ENCODE measurements around the gene YTHDC2. TPM values are rescaled to one million over a fixed set of nuclear protein-coding genes. Genes with fewer than 3 reads are reported as not detected.

The YTHDC2 gene
- total RNA-seq, 1 donor from 2014 or later = 28.6 TPM

DNA sequence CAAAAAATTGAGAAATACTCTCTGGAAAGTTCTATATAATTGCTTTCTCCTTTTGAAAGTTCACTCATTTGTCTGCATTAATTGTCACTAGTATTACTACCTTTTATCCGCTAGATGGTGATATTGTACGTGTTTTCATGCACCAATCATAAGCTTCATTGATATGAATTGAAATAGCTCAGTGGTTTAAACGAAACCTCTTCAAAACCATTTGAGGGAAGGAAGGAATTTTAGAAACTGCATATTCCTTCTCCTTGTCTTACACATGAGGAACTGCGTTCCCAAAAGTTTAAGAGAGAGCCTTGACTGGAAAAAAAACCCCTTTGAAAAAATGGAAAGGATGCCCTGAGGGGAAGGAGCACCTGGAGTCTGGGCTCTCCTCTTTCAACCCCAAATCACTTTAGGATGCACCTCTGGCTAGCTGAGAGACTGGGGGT lies 98.6 kb downstream of the YTHDC2 start:
- no peak for DNase-seq (ENCODE audit: low spot score)
- H3K4me3 Mint-ChIP-seq (ENCODE audit: unreplicated experiment) = no peak overlapping the region
- no peaks in the 10 kb centered on the region for H3K36me3 Mint-ChIP-seq (ENCODE audit: low read depth, unreplicated experiment)
- no peaks in the 10 kb centered on the region for H3K9me3 Mint-ChIP-seq (ENCODE audit: unreplicated experiment)
- peaks cover 5% of the 10 kb centered on the region for H3K27me3 Mint-ChIP-seq (ENCODE audit: unreplicated experiment)
- H3K4me1 Mint-ChIP-seq (ENCODE audit: unreplicated experiment) = no peaks in the 10 kb centered on the region
- TF ChIP-seq, protein P1, sequence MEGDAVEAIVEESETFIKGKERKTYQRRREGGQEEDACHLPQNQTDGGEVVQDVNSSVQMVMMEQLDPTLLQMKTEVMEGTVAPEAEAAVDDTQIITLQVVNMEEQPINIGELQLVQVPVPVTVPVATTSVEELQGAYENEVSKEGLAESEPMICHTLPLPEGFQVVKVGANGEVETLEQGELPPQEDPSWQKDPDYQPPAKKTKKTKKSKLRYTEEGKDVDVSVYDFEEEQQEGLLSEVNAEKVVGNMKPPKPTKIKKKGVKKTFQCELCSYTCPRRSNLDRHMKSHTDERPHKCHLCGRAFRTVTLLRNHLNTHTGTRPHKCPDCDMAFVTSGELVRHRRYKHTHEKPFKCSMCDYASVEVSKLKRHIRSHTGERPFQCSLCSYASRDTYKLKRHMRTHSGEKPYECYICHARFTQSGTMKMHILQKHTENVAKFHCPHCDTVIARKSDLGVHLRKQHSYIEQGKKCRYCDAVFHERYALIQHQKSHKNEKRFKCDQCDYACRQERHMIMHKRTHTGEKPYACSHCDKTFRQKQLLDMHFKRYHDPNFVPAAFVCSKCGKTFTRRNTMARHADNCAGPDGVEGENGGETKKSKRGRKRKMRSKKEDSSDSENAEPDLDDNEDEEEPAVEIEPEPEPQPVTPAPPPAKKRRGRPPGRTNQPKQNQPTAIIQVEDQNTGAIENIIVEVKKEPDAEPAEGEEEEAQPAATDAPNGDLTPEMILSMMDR (IDR thresholded peaks at IDR 0.05; ENCODE audit: unreplicated experiment) = peak; percentile 64
- no peak overlapping the region for H3K27ac Mint-ChIP-seq (ENCODE audit: unreplicated experiment)

DNA sequence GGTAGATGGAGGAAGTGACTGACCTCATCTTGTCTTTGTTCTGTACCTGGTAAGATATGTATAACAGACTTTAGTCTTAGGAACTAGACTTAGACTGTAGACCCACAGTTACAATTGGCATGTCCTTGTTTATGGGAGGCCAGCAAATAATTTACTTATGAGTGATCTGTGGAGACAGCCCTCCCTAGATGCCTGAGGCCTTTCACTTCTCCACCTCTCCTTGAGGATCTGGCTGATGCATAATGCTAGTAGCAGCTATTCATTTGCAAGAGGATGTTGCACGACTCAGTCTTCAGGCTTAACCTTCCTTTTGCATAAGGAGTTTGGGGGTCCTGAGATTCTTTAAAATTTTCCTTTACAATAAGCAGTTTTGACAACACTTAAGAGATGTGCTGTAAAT lies 100.7 kb downstream of the YTHDC2 start:
- Mint-ChIP-seq H3K4me3 (ENCODE audit: unreplicated experiment) (no peak overlapping the region), H3K4me1 (ENCODE audit: unreplicated experiment) (no peaks in the 10 kb centered on the region), H3K27me3 (ENCODE audit: unreplicated experiment) (peaks cover 5% of the 10 kb centered on the region), H3K27ac (ENCODE audit: unreplicated experiment) (no peak overlapping the region), H3K9me3 (ENCODE audit: unreplicated experiment) (no peaks in the 10 kb centered on the region), H3K36me3 (ENCODE audit: low read depth, unreplicated experiment) (no peaks in the 10 kb centered on the region)
- TF ChIP-seq, protein P1 (IDR thresholded peaks at IDR 0.05; ENCODE audit: unreplicated experiment) = no peak
- DNase-seq (ENCODE audit: low spot score) = no peak

DNA sequence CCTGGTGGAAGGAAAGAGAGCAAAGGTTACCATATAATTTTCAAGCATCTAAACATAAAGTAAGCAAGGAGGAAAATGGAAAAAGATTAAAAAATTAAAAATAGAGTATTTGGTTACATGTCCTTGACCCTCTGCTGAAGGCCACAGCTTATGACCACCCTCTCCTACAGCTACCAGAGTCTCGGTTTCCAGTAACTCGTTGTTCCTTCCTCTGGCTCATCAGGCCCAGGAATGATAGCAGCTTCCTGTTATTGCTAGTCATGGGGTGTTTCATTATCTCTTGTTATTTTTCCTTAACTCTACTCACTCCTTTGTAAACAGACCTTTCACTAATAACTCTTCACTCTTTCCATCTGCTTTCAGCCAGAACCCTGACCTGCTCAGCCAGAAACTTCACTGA lies 102.2 kb downstream of the YTHDC2 start:
- Mint-ChIP-seq H3K36me3 (ENCODE audit: low read depth, unreplicated experiment) (no peaks in the 10 kb centered on the region), H3K27me3 (ENCODE audit: unreplicated experiment) (peaks cover 5% of the 10 kb centered on the region), H3K4me1 (ENCODE audit: unreplicated experiment) (no peaks in the 10 kb centered on the region), H3K9me3 (ENCODE audit: unreplicated experiment) (no peaks in the 10 kb centered on the region), H3K4me3 (ENCODE audit: unreplicated experiment) (no peak overlapping the region), H3K27ac (ENCODE audit: unreplicated experiment) (no peak overlapping the region)
- TF ChIP-seq, protein P1 (IDR thresholded peaks at IDR 0.05; ENCODE audit: unreplicated experiment) = no peak
- DNase-seq (ENCODE audit: low spot score) = no peak

DNA sequence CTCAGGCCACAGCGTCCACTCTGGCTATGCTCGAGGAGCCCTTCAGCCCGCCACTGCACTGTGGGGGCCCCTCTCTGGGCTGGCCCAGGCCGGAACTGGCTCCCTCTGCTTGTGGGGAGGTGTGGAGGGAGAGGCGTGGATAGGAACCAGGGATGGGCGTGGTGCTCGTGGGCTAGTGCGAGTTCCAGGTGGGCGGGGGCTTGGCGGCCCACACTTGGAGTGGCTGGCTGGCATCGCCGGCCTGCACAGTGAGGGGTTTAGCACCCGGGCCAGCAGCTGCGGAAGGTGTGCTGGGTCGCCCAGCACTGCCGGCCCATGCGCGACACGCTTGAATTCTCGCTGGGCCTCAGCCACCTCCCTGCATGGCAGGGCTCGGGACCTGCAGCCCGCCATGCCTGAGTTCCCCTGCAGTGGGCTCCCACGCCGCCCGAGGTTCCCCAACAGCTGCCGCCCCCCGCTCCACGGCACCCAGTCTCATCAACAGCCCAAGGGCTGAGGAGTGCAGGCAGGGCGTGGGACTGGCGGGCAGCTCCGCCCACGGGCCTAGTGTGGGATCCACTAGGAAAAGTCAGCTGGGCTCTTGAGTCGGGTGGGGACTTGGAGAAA lies 103.8 kb downstream of the YTHDC2 start:
- TF ChIP-seq, protein P1 (IDR thresholded peaks at IDR 0.05; ENCODE audit: unreplicated experiment) = no peak
- Mint-ChIP-seq H3K4me1 (ENCODE audit: unreplicated experiment) (no peaks in the 10 kb centered on the region), H3K27ac (ENCODE audit: unreplicated experiment) (no peak overlapping the region), H3K9me3 (ENCODE audit: unreplicated experiment) (no peaks in the 10 kb centered on the region), H3K27me3 (ENCODE audit: unreplicated experiment) (peaks cover 5% of the 10 kb centered on the region), H3K4me3 (ENCODE audit: unreplicated experiment) (no peak overlapping the region), H3K36me3 (ENCODE audit: low read depth, unreplicated experiment) (no peaks in the 10 kb centered on the region)
- no peak for DNase-seq (ENCODE audit: low spot score)

DNA sequence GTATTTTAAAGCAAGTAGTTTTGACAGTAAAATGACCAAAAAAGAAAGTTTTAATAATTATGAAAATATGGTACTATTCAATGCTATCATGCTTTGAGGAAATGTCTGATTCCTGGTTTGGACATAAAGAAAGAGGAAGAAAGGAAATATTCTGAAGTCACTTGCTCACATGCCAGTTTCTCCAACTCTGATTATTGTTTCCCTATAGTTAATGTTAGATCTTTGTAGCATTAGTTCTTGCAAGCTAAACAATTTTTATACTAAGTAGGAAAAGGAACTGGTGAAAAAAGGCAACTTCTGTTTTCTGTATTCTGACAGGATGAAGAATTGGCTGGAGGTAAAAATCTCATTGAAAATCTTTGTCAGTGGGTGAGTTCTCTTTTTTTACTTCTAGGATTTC lies 119.5 kb downstream of the YTHDC2 start:
- Mint-ChIP-seq H3K36me3 (ENCODE audit: low read depth, unreplicated experiment) (no peaks in the 10 kb centered on the region), H3K27ac (ENCODE audit: unreplicated experiment) (no peak overlapping the region), H3K27me3 (ENCODE audit: unreplicated experiment) (no peaks in the 10 kb centered on the region), H3K4me3 (ENCODE audit: unreplicated experiment) (no peak overlapping the region), H3K4me1 (ENCODE audit: unreplicated experiment) (no peaks in the 10 kb centered on the region), H3K9me3 (ENCODE audit: unreplicated experiment) (no peaks in the 10 kb centered on the region)
- TF ChIP-seq, protein P1 (IDR thresholded peaks at IDR 0.05; ENCODE audit: unreplicated experiment) = no peak
- DNase-seq (ENCODE audit: low spot score) = no peak

All from endothelial cell (in vitro differentiated cells).